Neural progenitor cell (in vitro differentiated cells): ENCODE measurements around the gene BFSP2. TPM values are rescaled to one million over a fixed set of nuclear protein-coding genes. Genes with fewer than 3 reads are reported as not detected.

ENCODE experiments used
- DNase-seq: peaks from one replicate; pipeline ENCODE4 v3.0.0-alpha.2; 2016; ENCODE audit warnings: low spot score
- H2AFZ ChIP-seq: fragments of 200-600 bp; sonication (generic); replicated peaks from 2 replicates; pipeline ENCODE4 v1.6.1; 2016; ENCODE audit warnings: antibody characterized with exemption
- H3F3A ChIP-seq: fragments of 200-600 bp; sonication (generic); 2 replicates; pipeline ENCODE4 v1.6.1; 2016; ENCODE audit warnings: antibody characterized with exemption, low read depth
- H3K27ac ChIP-seq: fragments of 200-600 bp; sonication (generic); 2 replicates; pipeline ENCODE4 v1.5.1; 2016; ENCODE audit warnings: mild to moderate bottlenecking
- H3K27me3 ChIP-seq: fragments of 200-600 bp; sonication (generic); 2 replicates; pipeline ENCODE4 v1.6.1; 2016; ENCODE audit warnings: mild to moderate bottlenecking, moderate library complexity
- H3K36me3 ChIP-seq: fragments of 200-600 bp; sonication (generic); 2 replicates; pipeline ENCODE4 v1.5.1; 2016
- H3K4me1 ChIP-seq: fragments of 200-600 bp; sonication (generic); 2 replicates; pipeline ENCODE4 v1.6.1; 2016; ENCODE audit warnings: mixed run types
- H3K4me2 ChIP-seq: fragments of 200-600 bp; sonication (generic); 2 replicates; pipeline ENCODE4 v1.6.1; 2016
- H3K4me3 ChIP-seq: fragments of 200-600 bp; sonication (generic); 2 replicates; pipeline ENCODE4 v1.5.1; 2016
- H3K79me2 ChIP-seq: fragments of 200-600 bp; sonication (generic); 2 replicates; pipeline ENCODE4 v1.6.1; 2016; ENCODE audit warnings: low read depth
- H3K9ac ChIP-seq: fragments of 200-600 bp; sonication (generic); 2 replicates; pipeline ENCODE4 v1.6.1; 2016
- H3K9me3 ChIP-seq: fragments of 200-600 bp; sonication (generic); 2 replicates; pipeline ENCODE4 v1.5.1; 2016; ENCODE audit warnings: low read depth
- H4K20me1 ChIP-seq: fragments of 200-600 bp; sonication (generic); 2 replicates; pipeline ENCODE4 v1.6.1; 2016; ENCODE audit warnings: low read depth
- H3K27ac Mint-ChIP-seq: 3 replicates; pipeline ENCODE4 v1.8.0; 2021; ENCODE audit warnings: mixed read lengths
- H3K27me3 Mint-ChIP-seq: 2 replicates; pipeline ENCODE4 v1.8.0; 2022; ENCODE audit warnings: low read depth, mild to moderate bottlenecking, inconsistent platforms, moderate library complexity, mixed read lengths; ENCODE audit not compliant: insufficient read depth
- H3K36me3 Mint-ChIP-seq: 3 replicates; pipeline ENCODE4 v1.8.0; 2021; ENCODE audit warnings: mixed read lengths
- H3K4me1 Mint-ChIP-seq: 3 replicates; pipeline ENCODE4 v1.8.0; 2021; ENCODE audit warnings: mixed read lengths
- H3K4me3 Mint-ChIP-seq: 3 replicates; pipeline ENCODE4 v1.8.0; 2021; ENCODE audit warnings: mild to moderate bottlenecking, moderate library complexity, mixed read lengths
- H3K9me3 Mint-ChIP-seq: 3 replicates; pipeline ENCODE4 v1.8.0; 2020; ENCODE audit warnings: mixed read lengths
- CTCF ChIP-seq: fragments of 200-600 bp; sonication (generic); IDR thresholded peaks from 2 replicates; pipeline ENCODE4 v1.5.1; 2017; ENCODE audit warnings: antibody characterized with exemption, mild to moderate bottlenecking
- EZH2 ChIP-seq: fragments of 200-600 bp; sonication (generic); IDR thresholded peaks from 2 replicates; pipeline ENCODE4 v1.6.1; 2017; ENCODE audit warnings: antibody characterized with exemption, mild to moderate bottlenecking, moderate library complexity
- EZH2phosphoT487 ChIP-seq: fragments of 200-600 bp; sonication (generic); IDR thresholded peaks from 2 replicates; pipeline ENCODE4 v1.6.1; 2017; ENCODE audit warnings: antibody characterized with exemption
- total RNA-seq: library from RNA; depleted of rRNA; stranded (reverse); fragments of >200 nt; gene quantifications from 2 replicates; pipeline ENCODE4 v1.2.3, GENCODE V29; 2015; ENCODE audit warnings: low replicate concordance

Gene BFSP2
- total RNA-seq, 1 donor from 2014 or later, result not detected

- Histone ChIP-seq H3K9me3 (no peaks in the 10 kb centered on the region), H4K20me1 (no peaks in the 10 kb centered on the region), H3F3A (peaks cover 29% of the 10 kb centered on the region), H3K9ac (no peak overlapping the region), H3K4me3 (no peak overlapping the region), H2AFZ (no peak overlapping the region), H3K4me2 (no peak overlapping the region), H3K79me2 (no peaks in the 10 kb centered on the region), H3K27me3 (no peaks in the 10 kb centered on the region), H3K36me3 (no peaks in the 10 kb centered on the region), H3K27ac (no peak overlapping the region), H3K4me1 (peaks cover 11% of the 10 kb centered on the region)
- H3K27ac Mint-ChIP-seq, result no peak overlapping the region
- H3K4me1 Mint-ChIP-seq, result peaks cover 21% of the 10 kb centered on the region
- no peak overlapping the region for H3K4me3 Mint-ChIP-seq
- no peaks in the 10 kb centered on the region for H3K9me3 Mint-ChIP-seq
- no peak for DNase-seq
- no peaks in the 10 kb centered on the region for H3K36me3 Mint-ChIP-seq
- H3K27me3 Mint-ChIP-seq, result peaks cover 3% of the 10 kb centered on the region
- TF ChIP-seq CTCF (no peak), EZH2 (no peak), EZH2phosphoT487 (no peak)
These were observed 10.5 kb downstream of the BFSP2 start for GRCh38 chr3:133410191-133410892.

DNA sequence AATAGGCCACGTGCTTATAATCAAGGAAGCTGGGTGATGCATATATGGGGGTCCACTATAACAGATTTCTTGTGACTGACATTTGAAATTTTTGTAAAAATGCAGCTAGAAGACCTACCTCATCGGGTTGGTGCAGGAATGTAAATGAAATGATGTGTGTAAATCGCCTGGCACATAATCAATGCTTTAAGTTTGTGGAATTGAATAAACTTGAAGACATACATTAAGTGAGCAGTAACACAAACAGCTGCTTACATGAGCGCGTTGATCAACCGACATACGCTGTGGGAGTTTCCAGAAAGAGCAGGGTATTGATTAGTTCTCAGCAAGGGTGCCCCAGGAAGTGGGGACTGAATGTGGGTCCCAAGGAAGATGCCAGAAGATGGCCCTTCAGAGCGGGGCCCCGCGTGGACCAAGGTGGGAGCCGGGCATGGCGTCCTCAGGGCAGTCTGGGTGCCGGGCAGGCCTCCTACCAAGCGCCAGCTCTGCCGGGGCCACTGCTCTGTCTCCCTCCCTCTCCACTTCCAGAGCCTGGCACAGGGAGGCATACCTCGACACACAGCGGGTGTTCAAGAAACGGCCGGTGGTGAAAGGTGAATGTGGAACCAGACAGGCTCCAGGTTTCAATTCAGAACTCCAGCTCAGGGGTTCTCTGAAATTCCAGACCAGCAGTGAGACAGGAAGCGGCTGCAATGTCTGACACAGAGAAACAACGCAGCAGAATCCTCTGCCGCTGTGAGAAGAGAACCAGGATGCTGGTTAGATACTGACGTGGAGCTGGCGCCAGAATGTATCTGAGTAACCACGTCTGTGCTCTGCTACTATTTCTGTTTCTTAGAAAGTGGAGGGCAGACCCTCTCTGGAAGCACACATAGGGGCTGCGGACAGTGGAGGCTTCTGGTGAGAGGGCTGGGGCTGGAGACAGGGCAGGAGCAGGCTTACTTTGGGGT, 12.6 kb downstream of the BFSP2 start:
- Histone ChIP-seq H2AFZ (peak overlapping the region; percentile 78), H3K27ac (peak overlapping the region; percentile 79)

More for the DNA sequence above, 12.6 kb downstream of the BFSP2 start:
- Histone ChIP-seq H3K4me1 (peaks cover 6% of the 10 kb centered on the region), H3F3A (peaks cover 17% of the 10 kb centered on the region), H3K4me2 (no peak overlapping the region), H3K27me3 (no peaks in the 10 kb centered on the region), H3K79me2 (no peaks in the 10 kb centered on the region), H3K36me3 (no peaks in the 10 kb centered on the region), H3K9ac (no peak overlapping the region), H3K4me3 (no peak overlapping the region), H3K9me3 (no peaks in the 10 kb centered on the region), H4K20me1 (no peaks in the 10 kb centered on the region)
- peaks cover 6% of the 10 kb centered on the region for H3K27me3 Mint-ChIP-seq
- no peaks in the 10 kb centered on the region for H3K36me3 Mint-ChIP-seq
- no peak overlapping the region for H3K4me3 Mint-ChIP-seq
- H3K9me3 Mint-ChIP-seq, result no peaks in the 10 kb centered on the region
- peaks cover 17% of the 10 kb centered on the region for H3K4me1 Mint-ChIP-seq
- TF ChIP-seq EZH2 (no peak), EZH2phosphoT487 (no peak), CTCF (no peak)
- no peak for DNase-seq
- H3K27ac Mint-ChIP-seq, result peak overlapping the region; percentile 47
